Nephron progenitor cell (in vitro differentiated cells): ENCODE measurements around the gene ZC3H8.

Experiments
- DNase-seq: peaks from one replicate; pipeline ENCODE4 v3.0.0; 2021
- H3K27ac Mint-ChIP-seq: 2 replicates; pipeline ENCODE4 v1.8.0; 2021; ENCODE audit warnings: mild to moderate bottlenecking, moderate library complexity, mixed read lengths
- H3K27me3 Mint-ChIP-seq: 2 replicates; pipeline ENCODE4 v1.8.0; 2021; ENCODE audit warnings: mild to moderate bottlenecking, low read depth, mixed read lengths; ENCODE audit not compliant: poor library complexity
- H3K36me3 Mint-ChIP-seq: 2 replicates; pipeline ENCODE4 v1.8.0; 2021; ENCODE audit warnings: low read depth, mixed read lengths
- H3K4me1 Mint-ChIP-seq: 2 replicates; pipeline ENCODE4 v1.8.0; 2021; ENCODE audit warnings: mixed read lengths
- H3K4me3 Mint-ChIP-seq: 2 replicates; pipeline ENCODE4 v1.8.0; 2021; ENCODE audit warnings: mild to moderate bottlenecking, moderate library complexity, mixed read lengths
- H3K9me3 Mint-ChIP-seq: 2 replicates; pipeline ENCODE4 v1.8.0; 2021; ENCODE audit warnings: mild to moderate bottlenecking, moderate library complexity, mixed read lengths
- TF ChIP-seq, protein P1 (sequence below): fragments of 200-600 bp; sonication (generic); IDR thresholded peaks from 2 replicates; pipeline ENCODE4 v1.5.0; 2021; ENCODE audit warnings: antibody characterized with exemption

Gene ZC3H8

DNA sequence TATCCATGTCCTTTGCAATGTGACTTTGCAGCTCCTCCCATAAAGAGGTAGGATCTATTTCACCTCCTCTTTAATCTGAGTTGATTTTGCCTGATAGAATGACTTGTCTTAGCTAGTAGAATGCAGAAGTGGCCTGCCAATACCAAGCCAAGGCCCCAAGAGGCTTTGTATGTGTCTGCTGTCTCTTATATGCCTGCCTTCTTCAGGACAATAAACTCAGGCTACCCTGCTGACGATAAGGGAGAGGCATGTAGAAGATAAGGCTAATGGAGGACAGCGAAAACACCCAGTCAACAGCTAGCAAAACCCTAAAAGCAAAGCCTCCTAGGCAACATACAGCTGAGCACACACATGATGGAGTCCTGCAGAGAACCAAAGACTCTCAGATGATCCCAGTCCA lies 1.8 kb upstream of the ZC3H8 start:
- peaks cover 4% of the 10 kb centered on the region for H3K36me3 Mint-ChIP-seq
- H3K27me3 Mint-ChIP-seq, result no peaks in the 10 kb centered on the region
- H3K4me1 Mint-ChIP-seq, result peaks cover 28% of the 10 kb centered on the region
- DNase-seq, result no peak
- peaks cover 3% of the 10 kb centered on the region for H3K9me3 Mint-ChIP-seq
- no peak overlapping the region for H3K4me3 Mint-ChIP-seq
- no peak overlapping the region for H3K27ac Mint-ChIP-seq
- TF ChIP-seq, protein P1, sequence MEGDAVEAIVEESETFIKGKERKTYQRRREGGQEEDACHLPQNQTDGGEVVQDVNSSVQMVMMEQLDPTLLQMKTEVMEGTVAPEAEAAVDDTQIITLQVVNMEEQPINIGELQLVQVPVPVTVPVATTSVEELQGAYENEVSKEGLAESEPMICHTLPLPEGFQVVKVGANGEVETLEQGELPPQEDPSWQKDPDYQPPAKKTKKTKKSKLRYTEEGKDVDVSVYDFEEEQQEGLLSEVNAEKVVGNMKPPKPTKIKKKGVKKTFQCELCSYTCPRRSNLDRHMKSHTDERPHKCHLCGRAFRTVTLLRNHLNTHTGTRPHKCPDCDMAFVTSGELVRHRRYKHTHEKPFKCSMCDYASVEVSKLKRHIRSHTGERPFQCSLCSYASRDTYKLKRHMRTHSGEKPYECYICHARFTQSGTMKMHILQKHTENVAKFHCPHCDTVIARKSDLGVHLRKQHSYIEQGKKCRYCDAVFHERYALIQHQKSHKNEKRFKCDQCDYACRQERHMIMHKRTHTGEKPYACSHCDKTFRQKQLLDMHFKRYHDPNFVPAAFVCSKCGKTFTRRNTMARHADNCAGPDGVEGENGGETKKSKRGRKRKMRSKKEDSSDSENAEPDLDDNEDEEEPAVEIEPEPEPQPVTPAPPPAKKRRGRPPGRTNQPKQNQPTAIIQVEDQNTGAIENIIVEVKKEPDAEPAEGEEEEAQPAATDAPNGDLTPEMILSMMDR, result no peak

DNA sequence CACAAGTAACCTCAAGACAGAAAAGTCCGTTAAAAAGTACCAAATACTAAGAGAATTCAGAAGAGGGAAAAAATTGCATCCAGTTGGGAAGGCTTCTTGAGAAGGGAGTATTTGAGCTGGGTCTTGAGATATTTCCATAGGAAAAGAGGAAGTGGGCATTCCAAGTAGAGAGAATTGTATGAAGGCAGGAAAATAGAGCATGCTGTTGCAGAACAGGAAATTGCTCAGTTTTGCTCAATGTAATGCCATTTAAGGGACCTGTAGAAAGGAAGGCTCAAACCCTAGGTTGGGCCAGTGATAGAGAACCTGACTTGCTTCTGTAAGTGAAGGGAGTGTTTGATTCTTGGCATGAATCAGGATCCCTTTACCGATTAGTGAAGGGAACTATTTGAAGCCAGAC lies 1.0 kb upstream of the ZC3H8 start:
- H3K9me3 Mint-ChIP-seq, result no peaks in the 10 kb centered on the region
- H3K36me3 Mint-ChIP-seq, result peaks cover 4% of the 10 kb centered on the region
- TF ChIP-seq, protein P1, result no peak
- peaks cover 28% of the 10 kb centered on the region for H3K4me1 Mint-ChIP-seq
- H3K27me3 Mint-ChIP-seq, result no peaks in the 10 kb centered on the region
- H3K27ac Mint-ChIP-seq, result no peak overlapping the region
- DNase-seq, result no peak
- peak overlapping the region; percentile 89 for H3K4me3 Mint-ChIP-seq

DNA sequence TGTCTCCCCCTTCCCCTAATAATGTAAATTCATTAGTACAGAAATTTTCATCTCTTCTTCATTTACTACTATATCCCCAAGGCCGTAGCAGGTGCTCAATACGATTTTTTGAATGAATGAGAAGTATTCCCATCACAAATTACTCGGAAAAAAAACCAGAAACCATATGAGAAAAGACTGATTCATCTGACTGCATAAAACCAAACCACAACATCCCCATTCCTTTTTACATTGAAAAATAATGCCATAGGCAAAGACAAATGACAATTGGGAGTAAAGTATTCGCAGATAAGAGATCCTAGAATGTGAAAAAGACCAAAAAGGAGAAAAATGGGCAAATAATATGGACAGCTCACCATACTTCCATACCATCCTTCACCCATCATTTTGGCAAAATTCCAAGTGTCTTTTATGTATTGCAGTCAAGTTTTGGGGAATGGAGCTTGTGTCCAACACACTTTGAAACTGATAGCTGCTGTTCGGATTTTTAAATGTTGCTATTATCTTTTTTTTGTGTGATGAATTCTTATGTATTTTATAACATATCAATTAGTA lies 1.5 kb downstream of the ZC3H8 start:
- H3K9me3 Mint-ChIP-seq, result peaks cover 3% of the 10 kb centered on the region
- H3K27me3 Mint-ChIP-seq, result no peaks in the 10 kb centered on the region
- H3K36me3 Mint-ChIP-seq, result peaks cover 12% of the 10 kb centered on the region
- H3K4me3 Mint-ChIP-seq, result peak overlapping the region; percentile 89
- TF ChIP-seq, protein P1, result no peak
- no peak overlapping the region for H3K27ac Mint-ChIP-seq
- H3K4me1 Mint-ChIP-seq, result peaks cover 14% of the 10 kb centered on the region
- no peak for DNase-seq

GRCh38 chr2:112251271-112251670 lies 3.6 kb downstream of the ZC3H8 start:
- peaks cover 33% of the 10 kb centered on the region for H3K36me3 Mint-ChIP-seq
- no peak overlapping the region for H3K4me3 Mint-ChIP-seq
- H3K9me3 Mint-ChIP-seq, result peaks cover 7% of the 10 kb centered on the region
- no peaks in the 10 kb centered on the region for H3K27me3 Mint-ChIP-seq
- TF ChIP-seq, protein P1, result no peak
- H3K27ac Mint-ChIP-seq, result no peak overlapping the region
- peaks cover 14% of the 10 kb centered on the region for H3K4me1 Mint-ChIP-seq
- DNase-seq, result no peak

- TF ChIP-seq, protein P1, result no peak
- no peak for DNase-seq
- Mint-ChIP-seq H3K4me3 (no peak overlapping the region), H3K36me3 (peaks cover 61% of the 10 kb centered on the region), H3K9me3 (peaks cover 22% of the 10 kb centered on the region), H3K27me3 (no peaks in the 10 kb centered on the region), H3K4me1 (no peaks in the 10 kb centered on the region), H3K27ac (no peak overlapping the region)
Measured at GRCh38 chr2:112244854-112245253, 10.0 kb downstream of the ZC3H8 start.

- H3K36me3 Mint-ChIP-seq, result peaks cover 53% of the 10 kb centered on the region
- no peak overlapping the region for H3K27ac Mint-ChIP-seq
- peaks cover 19% of the 10 kb centered on the region for H3K9me3 Mint-ChIP-seq
- no peaks in the 10 kb centered on the region for H3K4me1 Mint-ChIP-seq
- H3K4me3 Mint-ChIP-seq, result no peak overlapping the region
- TF ChIP-seq, protein P1, result no peak
- no peak for DNase-seq
- no peaks in the 10 kb centered on the region for H3K27me3 Mint-ChIP-seq
Measured at GRCh38 chr2:112243233-112243632, 11.6 kb downstream of the ZC3H8 start.
